Prostate gland (tissue), 2 donors: ENCODE measurements around the gene ZDHHC11. TPM values are rescaled to one million over a fixed set of nuclear protein-coding genes. Genes with fewer than 3 reads are reported as not detected.
"Not testable (repeated sequence)": the region's sequence is repeated elsewhere in the genome, so short reads cannot be mapped to it uniquely, and the experiment has no call there.

Source experiments
- DNase-seq: peaks from one replicate; pipeline ENCODE4 v3.0.0-alpha.2; 2019; ENCODE audit warnings: low spot score
- H3K27ac ChIP-seq, 2 donors: fragments of 200-600 bp; sonication (generic); 2 replicates each; pipeline ENCODE4 v1.5.1; 2017 to 2019
- H3K27me3 ChIP-seq: fragments of 200-600 bp; sonication (generic); replicated peaks from 2 replicates; pipeline ENCODE4 v1.5.1; 2019; ENCODE audit not compliant: insufficient read depth
- H3K36me3 ChIP-seq, 2 donors: fragments of 200-600 bp; sonication (generic); 1 replicate in 1 of 2; 2 replicates in 1 of 2; pipeline versions ENCODE4 v1.5.1 to v1.8.1; 2017 to 2019
- H3K4me1 ChIP-seq: fragments of 200-600 bp; sonication (generic); replicated peaks from 2 replicates; pipeline ENCODE4 v1.5.1; 2019
- H3K4me3 ChIP-seq, 2 donors: fragments of 200-600 bp; sonication (generic); 2 replicates each; pipeline ENCODE4 v1.5.1; 2017 to 2019
- H3K9me3 ChIP-seq: fragments of 200-600 bp; sonication (generic); 2 replicates; pipeline ENCODE4 v1.5.1; 2017
- POLR2A ChIP-seq: fragments of 450-650 bp; IDR thresholded peaks from one replicate; pipeline ENCODE4 v1.6.1; 2016; ENCODE audit warnings: antibody characterized with exemption, mild to moderate bottlenecking
- POLR2AphosphoS5 ChIP-seq: sonication (generic); formaldehyde crosslinking; IDR thresholded peaks from one replicate; pipeline ENCODE4 v1.6.1; 2017; ENCODE audit warnings: antibody characterized with exemption
- WGBS: methylation state at CpG from one replicate; pipeline ENCODE4 v1.1.5; 2018; 5-methylcytosine and 5-hydroxymethylcytosine counted together
- intact Hi-C: fragments of 100-400 bp; cut with DNase I; formaldehyde crosslinking; loops from one replicate; pipeline ENCODE4 v1.14.2; 2022
- total RNA-seq, 2 donors: library from RNA; depleted of rRNA; stranded (reverse); fragments of >200 nt; gene quantifications; one replicate each; pipeline ENCODE4 v1.1.0, GENCODE V29; 2016

The ZDHHC11 gene
- total RNA-seq, 2 donors from 2014 or later = 1.2 to 9.8 TPM

GRCh38 chr5:794948-795347, 55.8 kb downstream of the ZDHHC11 start:
- H3K9me3 ChIP-seq, H3K4me1 ChIP-seq, DNase-seq, H3K36me3 ChIP-seq, H3K4me3 ChIP-seq, H3K27me3 ChIP-seq, intact Hi-C loops, H3K27ac ChIP-seq: not testable (repeated sequence)
- 100% methylated on average over 1 of the region's 1 CpG for WGBS

- H3K36me3 ChIP-seq, intact Hi-C loops, DNase-seq: not testable (repeated sequence)
Observed at GRCh38 chr5:788703-789102, 62.1 kb downstream of the ZDHHC11 start.

GRCh38 chr5:787857-788233, 62.9 kb downstream of the ZDHHC11 start:
- H3K27me3 ChIP-seq, H3K27ac ChIP-seq, H3K36me3 ChIP-seq, intact Hi-C loops, H3K4me1 ChIP-seq, H3K9me3 ChIP-seq, DNase-seq, H3K4me3 ChIP-seq: not testable (repeated sequence)
- 90% methylated on average over 6 of the region's 6 CpGs for WGBS

More at GRCh38 chr5:788703-789102, 62.1 kb downstream of the ZDHHC11 start:
- not testable (repeated sequence) for H3K27me3 ChIP-seq, H3K4me1 ChIP-seq, H3K9me3 ChIP-seq, H3K4me3 ChIP-seq, H3K27ac ChIP-seq
- WGBS = 91% methylated on average over 8 of the region's 10 CpGs

GRCh38 chr5:787224-787856, 63.4 kb downstream of the ZDHHC11 start:
- DNase-seq, H3K4me3 ChIP-seq, intact Hi-C loops, H3K9me3 ChIP-seq, H3K36me3 ChIP-seq, H3K27ac ChIP-seq, H3K4me1 ChIP-seq, H3K27me3 ChIP-seq: not testable (repeated sequence)
- 96% methylated on average over 7 of the region's 18 CpGs for WGBS

- 4% methylated on average over 25 of the region's 43 CpGs for WGBS
- intact Hi-C loops = not testable (repeated sequence)
Observed at GRCh38 chr5:785181-785705, 65.5 kb downstream of the ZDHHC11 start.

GRCh38 chr5:784428-785177, 66.2 kb downstream of the ZDHHC11 start, which contains the start of gene ZDHHC11B:
Gene ZDHHC11B, minus strand, starts transcription at chr5:784729. Its CDS starts 17,810 bp downstream, at chr5:766919.
- H3K36me3 ChIP-seq, H3K4me1 ChIP-seq, H3K27me3 ChIP-seq, H3K27ac ChIP-seq, H3K9me3 ChIP-seq, intact Hi-C loops: not testable (repeated sequence)
- TF ChIP-seq POLR2A (peak; percentile 58), POLR2AphosphoS5 (peak; percentile 46)
- WGBS = 0% methylated on average over 49 of the region's 101 CpGs
- DNase-seq = peak; percentile 84
- H3K4me3 ChIP-seq = peak within 1 kb of the TSS; percentile 47 to 53

More at GRCh38 chr5:785181-785705, 65.5 kb downstream of the ZDHHC11 start:
- H3K9me3 ChIP-seq, DNase-seq, H3K36me3 ChIP-seq, H3K4me1 ChIP-seq, H3K27ac ChIP-seq, H3K27me3 ChIP-seq: not testable (repeated sequence)
- peak overlapping the region; percentile 47 to 53 for H3K4me3 ChIP-seq

- intact Hi-C loops, H3K27ac ChIP-seq, H3K36me3 ChIP-seq, DNase-seq, H3K4me1 ChIP-seq, H3K27me3 ChIP-seq, H3K9me3 ChIP-seq: not testable (repeated sequence)
- WGBS = under 1% methylated on average over 43 of the region's 43 CpGs
- H3K4me3 ChIP-seq = peak overlapping the region; percentile 47 to 53
Observed at GRCh38 chr5:783881-784427, 66.8 kb downstream of the ZDHHC11 start.

GRCh38 chr5:783049-783802, 67.6 kb downstream of the ZDHHC11 start:
- H3K4me1 ChIP-seq, H3K9me3 ChIP-seq, H3K27me3 ChIP-seq, DNase-seq, H3K4me3 ChIP-seq, intact Hi-C loops, H3K27ac ChIP-seq, H3K36me3 ChIP-seq: not testable (repeated sequence)
- WGBS = 1% methylated on average over 31 of the region's 31 CpGs

- H3K4me1 ChIP-seq, intact Hi-C loops, H3K27me3 ChIP-seq, H3K9me3 ChIP-seq, H3K36me3 ChIP-seq, DNase-seq, H3K4me3 ChIP-seq, H3K27ac ChIP-seq: not testable (repeated sequence)
- WGBS = no CpG with 5 or more reads among the region's 12 CpGs
Observed at GRCh38 chr5:782356-782755, 68.4 kb downstream of the ZDHHC11 start.

- intact Hi-C loops, DNase-seq, H3K27me3 ChIP-seq, H3K27ac ChIP-seq, H3K36me3 ChIP-seq, H3K9me3 ChIP-seq, H3K4me3 ChIP-seq, H3K4me1 ChIP-seq: not testable (repeated sequence)
- WGBS = 87% methylated on average over 17 of the region's 17 CpGs
Observed at GRCh38 chr5:780571-780970, 70.2 kb downstream of the ZDHHC11 start.

- WGBS = 89% methylated on average over 5 of the region's 9 CpGs
- not testable (repeated sequence) for H3K36me3 ChIP-seq, H3K27me3 ChIP-seq, H3K9me3 ChIP-seq, H3K4me1 ChIP-seq, H3K27ac ChIP-seq, H3K4me3 ChIP-seq, DNase-seq
- intact Hi-C loops = loop anchor here (10.0 kb wide), 1 partner anchor 116 kb away; the partner anchor contains the start of genes BRD9 and TRIP13
Observed at GRCh38 chr5:778967-779366, 71.8 kb downstream of the ZDHHC11 start.
